HG03159 (cell line): ENCODE data around the gene EIF2D.
A peak's percentile ranks its signal among the peaks of the same experiment; 100 is the strongest.
"Not testable (repeated sequence)": the region's sequence is repeated elsewhere in the genome, so short reads cannot be mapped to it uniquely, and the experiment has no call there.

Experiments used
- ATAC-seq: cut with Tn5 transposase; IDR thresholded peaks from one replicate; pipeline ENCODE4 v1.9.1; 2021; ENCODE audit warnings: mild to moderate bottlenecking, moderate library complexity; ENCODE audit not compliant: unreplicated experiment

Gene EIF2D

DNA sequence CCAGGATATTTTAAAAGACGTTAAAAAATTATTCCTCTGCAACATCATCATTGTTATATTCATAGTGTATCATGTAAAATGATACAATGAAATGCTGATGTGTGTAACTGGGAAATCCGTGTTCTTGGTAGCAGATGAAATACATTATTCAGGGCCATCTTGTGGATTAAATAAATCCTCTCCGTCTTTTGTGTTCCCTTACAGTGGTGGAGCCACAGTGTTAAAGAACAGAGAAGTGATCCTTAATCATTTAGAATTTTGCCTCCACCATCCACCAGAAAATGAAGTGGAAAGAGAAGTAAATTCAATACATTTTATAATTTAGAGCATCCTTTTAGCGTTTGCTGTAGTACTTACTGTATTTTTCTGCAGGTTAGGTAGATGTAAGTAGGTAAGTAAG is 24.4 kb upstream of the EIF2D start:
- no peak for ATAC-seq

DNA sequence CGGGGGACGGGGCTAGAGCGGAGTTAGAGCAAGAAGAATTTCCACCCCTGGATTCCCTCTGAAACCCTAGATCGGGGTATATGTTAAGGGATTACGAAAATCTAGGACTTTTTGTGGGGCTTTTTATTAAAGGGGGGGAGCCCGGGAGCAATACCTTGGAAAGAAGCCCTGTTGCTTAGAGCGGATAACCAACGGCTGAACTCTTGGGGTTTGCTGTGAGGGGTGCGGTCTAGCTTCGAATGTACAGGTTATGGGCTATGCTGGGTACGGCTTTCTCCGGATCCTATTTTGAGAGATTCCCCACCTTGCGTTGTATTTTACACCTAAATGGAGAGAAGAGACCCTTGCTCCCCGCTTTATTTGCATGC is 23.7 kb upstream of the EIF2D start:
- ATAC-seq: no peak

GRCh38 chr1:206635080-206635977 is 23.1 kb upstream of the EIF2D start, which contains the start of gene DYRK3:
Gene DYRK3 (plus strand): TSS chr1:206635536. CDS start chr1:206635704, 168 bp downstream.
- ATAC-seq: peak; percentile 87

- ATAC-seq: no peak
Measured at GRCh38 chr1:206634365-206635079, 22.3 kb upstream of the EIF2D start.

DNA sequence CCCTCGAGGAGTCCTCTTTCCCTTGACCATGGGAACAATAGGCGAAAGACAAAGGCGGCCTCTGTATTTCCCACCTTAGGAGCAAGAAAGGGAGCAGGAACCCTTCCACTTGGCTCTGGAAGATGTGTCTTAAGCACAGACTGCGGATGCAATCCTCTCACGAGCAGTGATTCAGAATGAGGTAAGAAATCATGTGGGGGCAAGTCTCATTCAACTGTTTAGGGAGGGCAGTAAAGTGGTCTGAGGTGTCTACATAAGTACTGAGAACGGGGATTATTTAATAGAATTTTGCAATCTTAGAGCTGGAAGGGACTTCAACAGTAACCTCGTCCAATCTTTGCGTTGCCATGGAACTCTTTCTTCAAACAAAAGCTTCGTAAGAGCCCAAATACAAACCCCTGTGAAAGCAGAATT is 21.4 kb upstream of the EIF2D start:
- ATAC-seq: no peak

DNA sequence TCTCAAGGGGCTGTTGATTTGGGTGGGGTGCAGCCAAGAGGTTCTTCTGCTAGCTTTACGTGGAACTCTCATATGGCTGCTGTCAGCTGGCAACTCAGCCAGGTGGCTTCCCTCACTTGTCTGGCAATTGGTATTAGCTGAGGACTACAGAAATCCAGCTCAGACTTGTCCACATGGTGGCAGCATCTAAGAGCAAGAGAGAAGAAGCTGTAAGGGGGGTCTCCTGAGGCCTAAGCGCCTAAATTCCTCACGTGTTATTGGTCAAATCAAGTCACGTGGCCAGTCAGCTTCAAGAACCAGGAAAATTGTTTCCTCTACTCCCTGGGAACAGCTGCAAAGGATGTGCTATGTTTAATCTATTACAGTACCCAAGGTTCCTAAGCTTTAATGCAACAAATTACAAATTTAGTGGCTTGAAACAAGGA is 18.8 kb upstream of the EIF2D start:
- ATAC-seq: no peak

DNA sequence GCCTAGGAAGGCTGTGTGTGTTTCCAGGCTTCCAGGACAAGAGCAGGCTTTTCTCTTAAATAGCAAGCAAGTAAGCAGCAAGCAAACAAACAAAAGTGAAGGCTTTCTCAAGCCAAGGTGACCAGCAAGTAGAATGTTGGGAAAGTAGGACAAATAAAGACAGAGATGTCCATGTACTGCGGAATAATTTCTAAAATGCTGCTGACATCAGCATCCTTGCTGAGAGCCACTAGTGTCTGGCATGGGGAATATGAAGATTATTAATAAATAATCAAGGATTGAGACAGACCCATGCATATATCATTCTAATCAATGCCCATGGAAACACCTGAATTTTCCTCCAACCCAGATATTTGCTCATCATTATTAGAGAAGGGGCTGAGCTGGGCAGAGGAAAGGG is 16.7 kb upstream of the EIF2D start:
- ATAC-seq: no peak

GRCh38 chr1:206626396-206626795 is 14.1 kb upstream of the EIF2D start:
- ATAC-seq: not testable (repeated sequence)

- ATAC-seq: no peak
Measured at GRCh38 chr1:206609229-206609991, 2.9 kb downstream of the EIF2D start.

GRCh38 chr1:206608108-206608698 is 4.1 kb downstream of the EIF2D start:
- no peak for ATAC-seq

DNA sequence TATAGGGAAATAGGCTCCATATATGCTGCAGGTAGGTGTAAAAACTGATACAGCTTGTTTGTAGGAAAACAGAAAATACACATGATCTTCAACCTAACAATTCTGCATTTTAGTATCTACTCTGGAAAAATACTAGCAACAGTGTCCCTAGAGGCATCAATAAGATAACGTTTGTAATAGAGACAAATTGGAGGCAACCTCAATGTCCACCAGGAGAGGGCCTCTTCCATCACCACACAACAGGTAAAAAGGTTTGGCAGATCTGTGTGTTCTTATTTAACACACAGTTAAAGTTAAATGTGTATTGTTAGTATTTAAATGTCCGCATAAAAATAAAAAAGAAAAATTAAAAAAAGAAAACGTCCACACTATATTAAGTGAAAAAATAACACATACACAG is 5.4 kb downstream of the EIF2D start:
- peak; percentile 41 for ATAC-seq

DNA sequence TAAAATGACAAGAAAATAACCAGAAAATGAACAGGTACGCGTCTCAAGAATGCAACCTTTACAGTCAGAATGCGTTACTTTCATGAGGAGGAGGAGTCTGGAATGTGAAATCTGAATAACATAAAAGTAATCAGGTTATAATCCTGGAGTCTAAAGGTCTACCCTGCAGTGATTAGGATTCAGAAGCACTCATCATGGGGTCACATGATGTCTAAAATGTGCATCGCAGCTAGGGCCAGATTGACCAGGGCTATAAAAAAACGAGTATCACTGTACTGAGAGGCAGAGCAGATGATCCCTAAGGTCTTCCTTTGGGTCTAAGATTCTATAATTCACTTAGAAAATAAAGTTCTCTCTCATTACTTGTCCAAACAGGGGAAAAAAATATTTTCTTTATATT is 7.4 kb downstream of the EIF2D start:
- no peak for ATAC-seq

DNA sequence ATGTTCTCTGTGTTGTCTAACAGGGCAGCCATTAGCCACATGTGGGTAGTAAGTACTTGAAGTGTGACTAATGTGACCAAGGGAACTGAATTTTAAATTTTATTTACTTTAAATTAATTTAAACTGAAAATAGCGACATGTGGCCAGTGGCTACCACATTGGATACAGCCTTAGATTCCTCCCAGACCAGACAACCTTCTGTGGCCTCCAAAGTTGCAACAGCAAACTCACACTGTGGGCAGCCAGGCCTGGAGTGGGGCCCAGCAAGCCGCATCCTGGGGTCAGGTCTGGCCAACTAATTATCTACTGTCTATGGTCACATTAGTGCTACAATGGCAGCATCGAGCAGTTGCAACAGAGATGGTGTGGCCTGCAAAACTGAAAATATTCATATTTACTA is 11.7 kb downstream of the EIF2D start:
- ATAC-seq: no peak

DNA sequence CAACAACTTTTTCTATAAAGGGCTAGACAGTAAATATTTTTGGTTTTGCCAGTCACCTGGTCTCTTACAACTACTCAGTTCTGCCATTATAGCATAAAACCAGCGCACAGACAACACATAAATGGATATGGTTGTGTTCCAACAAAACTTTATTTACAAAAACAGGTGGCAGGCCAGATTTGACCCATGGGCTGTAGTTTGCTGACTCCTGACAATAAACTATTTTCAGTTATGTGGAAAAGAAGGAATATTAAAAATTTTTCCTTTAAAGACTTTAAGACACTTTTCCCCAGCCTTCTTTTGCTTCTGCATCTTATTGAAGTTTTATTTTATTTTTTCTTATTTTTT is 16.0 kb downstream of the EIF2D start:
- no peak for ATAC-seq

- ATAC-seq: no peak
Measured at GRCh38 chr1:206595581-206596318, 16.5 kb downstream of the EIF2D start.

- no peak for ATAC-seq
Measured at GRCh38 chr1:206593351-206593925, 18.8 kb downstream of the EIF2D start.

DNA sequence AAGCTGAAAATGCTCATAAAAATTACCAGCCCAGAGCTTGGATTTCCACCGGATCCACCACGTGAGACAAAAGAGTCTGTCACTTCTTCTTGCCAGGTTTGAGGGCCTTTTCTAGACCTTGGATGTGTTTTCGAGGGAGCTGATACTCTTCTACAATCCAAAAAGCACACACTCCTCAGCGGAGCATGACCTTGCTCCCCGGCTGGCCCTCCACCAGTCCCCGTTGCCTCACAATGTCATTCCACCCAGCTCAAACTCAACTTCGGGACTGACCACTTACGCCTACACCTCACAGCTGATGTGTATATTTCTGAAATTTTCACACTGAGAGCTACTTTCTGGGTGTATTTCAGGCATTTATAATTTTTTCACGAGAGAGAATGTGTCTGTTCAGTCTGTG is 20.6 kb downstream of the EIF2D start:
- no peak for ATAC-seq

DNA sequence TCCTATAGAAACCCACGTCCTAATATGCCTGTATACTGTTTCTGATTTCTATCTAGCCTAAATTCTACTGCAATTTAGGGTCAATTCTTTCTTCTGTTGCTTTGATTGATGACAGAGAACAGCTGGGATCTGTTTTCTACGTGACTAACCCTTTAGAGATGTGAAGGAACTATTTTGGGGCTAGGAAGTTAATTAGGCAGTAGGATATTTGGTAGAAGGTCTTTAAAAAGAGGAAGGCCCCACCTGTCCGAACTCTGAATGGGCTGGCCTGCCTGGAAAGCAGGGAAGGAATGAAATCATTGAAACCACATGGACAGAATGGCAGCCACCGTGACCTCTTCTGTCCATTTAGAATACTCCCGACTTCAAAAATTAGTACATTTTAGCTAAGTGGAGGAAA is 21.0 kb downstream of the EIF2D start:
- no peak for ATAC-seq

GRCh38 chr1:206590025-206590758 is 22.1 kb downstream of the EIF2D start:
- ATAC-seq: peak; percentile 53
